ENCODE data around the gene L3MBTL4.

- TF ChIP-seq TAF1 (conservative IDR thresholded peaks at IDR 0.05) (no peak), EGR1 (IDR thresholded peaks at IDR 0.05; ENCODE audit: low read depth in 2 of 2) (no peak)
Measured at GRCh38 chr18:6399776-6400175, 14.9 kb downstream of the L3MBTL4 start.

Data from liver (tissue), 2 donors.